Immature natural killer cell (primary cell): Measurements from ENCODE around the gene INHBC. TPM values are rescaled to one million over a fixed set of nuclear protein-coding genes. Genes with fewer than 3 reads are reported as not detected.
"Not testable (repeated sequence)": the region's sequence is repeated elsewhere in the genome, so short reads cannot be mapped to it uniquely, and the experiment has no call there.

ENCODE experiments used
- DNase-seq, 3 donors: peaks; one replicate each; pipeline ENCODE4 v3.0.0; 2022; ENCODE audit warnings: mixed read lengths in 1 of 3
- H3K27ac Mint-ChIP-seq, 6 donors: one replicate each; pipeline ENCODE4 v1.8.0; 2020; ENCODE audit warnings: mixed read lengths in 6 of 6, mild to moderate bottlenecking in 5 of 6, inconsistent platforms in 4 of 6, moderate library complexity in 3 of 6
- H3K27me3 Mint-ChIP-seq, 3 donors: one replicate each; pipeline ENCODE4 v1.8.0; 2020 to 2021; ENCODE audit warnings: low read depth in 3 of 3, mild to moderate bottlenecking in 3 of 3, mixed read lengths in 3 of 3, moderate library complexity in 3 of 3, inconsistent platforms in 1 of 3
- H3K36me3 Mint-ChIP-seq, 3 donors: one replicate each; pipeline ENCODE4 v1.8.0; 2020; ENCODE audit warnings: mixed read lengths in 3 of 3, inconsistent platforms in 2 of 3, mild to moderate bottlenecking in 2 of 3
- H3K4me1 Mint-ChIP-seq, 2 donors: one replicate each; pipeline ENCODE4 v1.8.0; 2020; ENCODE audit warnings: inconsistent platforms in 2 of 2, mild to moderate bottlenecking in 2 of 2, mixed read lengths in 2 of 2, moderate library complexity in 1 of 2
- H3K4me3 Mint-ChIP-seq, 5 donors: one replicate each; pipeline ENCODE4 v1.8.0; 2020; ENCODE audit warnings: mild to moderate bottlenecking in 5 of 5, mixed read lengths in 5 of 5, inconsistent platforms in 3 of 5, moderate library complexity in 3 of 5
- H3K9me3 Mint-ChIP-seq, 6 donors: one replicate each; pipeline ENCODE4 v1.8.0; 2020; ENCODE audit warnings: mild to moderate bottlenecking in 6 of 6, mixed read lengths in 6 of 6, inconsistent platforms in 4 of 6, moderate library complexity in 3 of 6
- polyA plus RNA-seq, 3 donors: library from polyadenylated mRNA; unstranded; fragments of 300-500 nt; fragmentation: Illumina TruSeq; gene quantifications; one replicate each; pipeline ENCODE4 v1.2.3, GENCODE V29; 2021

INHBC gene
- polyA plus RNA-seq, 3 donors from 2014 or later = 0.15 TPM; not detected in 2

- H3K4me3 Mint-ChIP-seq, H3K27ac Mint-ChIP-seq, DNase-seq, H3K27me3 Mint-ChIP-seq, H3K9me3 Mint-ChIP-seq, H3K36me3 Mint-ChIP-seq: not testable (repeated sequence)
- peaks cover 15 to 45% of the 10 kb centered on the region in 2 donors for H3K4me1 Mint-ChIP-seq
These were observed 20.4 kb upstream of the INHBC start for GRCh38 chr12:57414160-57414559.

GRCh38 chr12:57415088-57415487 is 19.5 kb upstream of the INHBC start:
- peaks cover 0 to 1% (median 0%) of the 10 kb centered on the region in 3 donors for H3K27me3 Mint-ChIP-seq

GRCh38 chr12:57416039-57416996 is 18.3 kb upstream of the INHBC start:
- peak overlapping the region in 1 of 6 donors; percentile 17 for H3K27ac Mint-ChIP-seq
- no peak overlapping the region for H3K4me3 Mint-ChIP-seq
- peaks cover 0 to 1% (median 0%) of the 10 kb centered on the region in 3 donors for H3K27me3 Mint-ChIP-seq
- H3K36me3 Mint-ChIP-seq = no peaks in the 10 kb centered on the region
- H3K4me1 Mint-ChIP-seq = peaks cover 24 to 53% of the 10 kb centered on the region in 2 donors
- no peak for DNase-seq
- H3K9me3 Mint-ChIP-seq = no peaks in the 10 kb centered on the region

More at GRCh38 chr12:57415088-57415487, 19.5 kb upstream of the INHBC start:
- Mint-ChIP-seq H3K4me1 (peaks cover 19 to 48% of the 10 kb centered on the region in 2 donors), H3K36me3 (no peaks in the 10 kb centered on the region), H3K4me3 (no peak overlapping the region), H3K9me3 (no peaks in the 10 kb centered on the region), H3K27ac (peak overlapping the region in 1 of 6 donors; percentile 9)
- DNase-seq = no peak

GRCh38 chr12:57418255-57418654 is 16.3 kb upstream of the INHBC start:
- Mint-ChIP-seq H3K9me3 (no peaks in the 10 kb centered on the region), H3K4me1 (peaks cover 20 to 58% of the 10 kb centered on the region in 2 donors), H3K27ac (peak overlapping the region in 1 of 6 donors; percentile 45), H3K27me3 (peaks cover 0 to 1% (median 0%) of the 10 kb centered on the region in 3 donors), H3K4me3 (no peak overlapping the region), H3K36me3 (peaks cover 0 to 5% (median 4%) of the 10 kb centered on the region in 3 donors)
- no peak for DNase-seq

GRCh38 chr12:57419495-57419894 is 15.1 kb upstream of the INHBC start:
- H3K27ac Mint-ChIP-seq = peak overlapping the region in 4 of 6 donors; percentile 13 to 77 (median 54)
- no peaks in the 10 kb centered on the region for H3K27me3 Mint-ChIP-seq
- peaks cover 3 to 7% (median 5%) of the 10 kb centered on the region in 3 donors for H3K36me3 Mint-ChIP-seq
- peaks cover 21 to 62% of the 10 kb centered on the region in 2 donors for H3K4me1 Mint-ChIP-seq
- no peak for DNase-seq
- H3K4me3 Mint-ChIP-seq = no peak overlapping the region
- no peaks in the 10 kb centered on the region for H3K9me3 Mint-ChIP-seq

- Mint-ChIP-seq H3K9me3 (no peaks in the 10 kb centered on the region), H3K4me3 (no peak overlapping the region), H3K36me3 (peaks cover 4 to 8% (median 5%) of the 10 kb centered on the region in 3 donors), H3K27me3 (no peaks in the 10 kb centered on the region), H3K4me1 (peaks cover 19 to 55% of the 10 kb centered on the region in 2 donors), H3K27ac (peak overlapping the region in 3 of 6 donors; percentile 0 to 62 (median 27))
- DNase-seq = no peak
These were observed 14.1 kb upstream of the INHBC start for GRCh38 chr12:57420482-57420881.

- DNase-seq, H3K4me3 Mint-ChIP-seq, H3K36me3 Mint-ChIP-seq, H3K9me3 Mint-ChIP-seq: not testable (repeated sequence)
- Mint-ChIP-seq H3K4me1 (peaks cover 26 to 48% of the 10 kb centered on the region in 2 donors), H3K27ac (peak overlapping the region in 4 of 6 donors; percentile 2 to 60 (median 50)), H3K27me3 (peaks cover 7 to 11% (median 10%) of the 10 kb centered on the region in 3 donors)
These were observed 7.6 kb upstream of the INHBC start for GRCh38 chr12:57426948-57427347.

- peaks cover 0 to 4% (median 4%) of the 10 kb centered on the region in 3 donors for H3K36me3 Mint-ChIP-seq
- H3K27ac Mint-ChIP-seq = peak overlapping the region; percentile 99 to 100 (median 100)
- peak overlapping the region; percentile 60 to 99 (median 90) for H3K4me3 Mint-ChIP-seq
- H3K9me3 Mint-ChIP-seq = no peaks in the 10 kb centered on the region
- H3K4me1 Mint-ChIP-seq = peaks cover 28 to 41% of the 10 kb centered on the region in 2 donors
- DNase-seq = no peak
- H3K27me3 Mint-ChIP-seq = peaks cover 7 to 11% (median 10%) of the 10 kb centered on the region in 3 donors
These were observed 5.6 kb upstream of the INHBC start for GRCh38 chr12:57428965-57429364.

GRCh38 chr12:57429473-57430111 is 5.0 kb upstream of the INHBC start:
- no peaks in the 10 kb centered on the region for H3K9me3 Mint-ChIP-seq
- H3K4me1 Mint-ChIP-seq = peaks cover 30 to 42% of the 10 kb centered on the region in 2 donors
- H3K36me3 Mint-ChIP-seq = peaks cover 0 to under 1% (median 0%) of the 10 kb centered on the region in 3 donors
- peak overlapping the region; percentile 90 to 99 (median 99) for H3K4me3 Mint-ChIP-seq
- H3K27me3 Mint-ChIP-seq = peaks cover 7 to 11% (median 10%) of the 10 kb centered on the region in 3 donors
- peak overlapping the region; percentile 99 to 100 (median 100) for H3K27ac Mint-ChIP-seq
- DNase-seq = peak in 1 of 3 donors; percentile 14

GRCh38 chr12:57430112-57430930 is 4.3 kb upstream of the INHBC start:
- peak overlapping the region; percentile 94 to 99 (median 99) for H3K4me3 Mint-ChIP-seq
- peak overlapping the region; percentile 99 to 100 (median 100) for H3K27ac Mint-ChIP-seq
- H3K4me1 Mint-ChIP-seq = peaks cover 36 to 48% of the 10 kb centered on the region in 2 donors
- H3K36me3 Mint-ChIP-seq = no peaks in the 10 kb centered on the region
- H3K9me3 Mint-ChIP-seq = no peaks in the 10 kb centered on the region
- peaks cover 7 to 13% (median 10%) of the 10 kb centered on the region in 3 donors for H3K27me3 Mint-ChIP-seq
- DNase-seq = peak; percentile 77 to 80 (median 80)

- peaks cover 39 to 52% of the 10 kb centered on the region in 2 donors for H3K4me1 Mint-ChIP-seq
- no peaks in the 10 kb centered on the region for H3K36me3 Mint-ChIP-seq
- peak within 1 kb of the TSS; percentile 99 to 100 (median 100) for H3K27ac Mint-ChIP-seq
- H3K9me3 Mint-ChIP-seq = no peaks in the 10 kb centered on the region
- H3K4me3 Mint-ChIP-seq = peak within 1 kb of the TSS; percentile 94 to 99 (median 99)
- peaks cover 7 to 15% (median 10%) of the 10 kb centered on the region in 3 donors for H3K27me3 Mint-ChIP-seq
- peak; percentile 95 to 96 (median 95) for DNase-seq
These were observed 3.5 kb upstream of the INHBC start, which contains the start of gene R3HDM2 for GRCh38 chr12:57430931-57431566. R3HDM2 (minus strand) TSS chr12:57431043; CDS start chr12:57310428, 120,615 bp downstream.

GRCh38 chr12:57431654-57432188 is 2.9 kb upstream of the INHBC start:
- Mint-ChIP-seq H3K36me3 (no peaks in the 10 kb centered on the region), H3K9me3 (no peaks in the 10 kb centered on the region), H3K27me3 (peaks cover 7 to 15% (median 10%) of the 10 kb centered on the region in 3 donors), H3K27ac (peak overlapping the region; percentile 98 to 100 (median 99)), H3K4me1 (peaks cover 39 to 52% of the 10 kb centered on the region in 2 donors), H3K4me3 (peak overlapping the region; percentile 94 to 98 (median 96))
- no peak for DNase-seq
